Sigmoid colon (tissue), 7 donors: ENCODE measurements around the gene SLC9B2. TPM values are rescaled to one million over a fixed set of nuclear protein-coding genes. Genes with fewer than 3 reads are reported as not detected.

Experiments used
- DNase-seq: peaks from one replicate; pipeline ENCODE4 v3.0.0-alpha.2; 2019
- H3K27ac ChIP-seq, 4 donors: fragments of 200-600 bp; sonication (generic); one replicate each; pipeline ENCODE4 v1.5.1; 2016 to 2019; ENCODE audit warnings: mild to moderate bottlenecking in 1 of 4
- H3K27me3 ChIP-seq, 3 donors: fragments of 200-600 bp; sonication (generic); one replicate each; pipeline ENCODE4 v1.5.1; 2019; ENCODE audit warnings: mild to moderate bottlenecking in 1 of 3
- H3K36me3 ChIP-seq, 4 donors: fragments of 200-600 bp; sonication (generic); one replicate each; pipeline ENCODE4 v1.5.1; 2016 to 2019
- H3K4me1 ChIP-seq, 4 donors: fragments of 200-600 bp; sonication (generic); one replicate each; pipeline ENCODE4 v1.5.1; 2017 to 2019
- H3K4me3 ChIP-seq, 4 donors: fragments of 200-600 bp; sonication (generic); one replicate each; pipeline ENCODE4 v1.5.1; 2017 to 2019; ENCODE audit warnings: mild to moderate bottlenecking in 2 of 4, moderate library complexity in 1 of 4
- H3K9me3 ChIP-seq, 4 donors: fragments of 200-600 bp in 3 of 4; sonication (generic) in 3 of 4; one replicate each; pipeline versions ENCODE4 v1.5.1 to v1.6.1; 2013 to 2019
- EP300 ChIP-seq, 4 donors: sonication (generic); formaldehyde crosslinking; IDR thresholded peaks; one replicate each; pipeline ENCODE4 v1.6.1; 2017; ENCODE audit warnings: antibody characterized with exemption in 4 of 4
- POLR2A ChIP-seq, 2 donors: fragments of 450-650 bp; IDR thresholded peaks; one replicate each; pipeline ENCODE4 v1.6.1; 2016; ENCODE audit warnings: antibody characterized with exemption in 2 of 2, mild to moderate bottlenecking in 2 of 2, moderate library complexity in 2 of 2
- POLR2AphosphoS5 ChIP-seq, 4 donors: sonication (generic); formaldehyde crosslinking; IDR thresholded peaks; one replicate each; pipeline ENCODE4 v1.6.1; 2017; ENCODE audit warnings: antibody characterized with exemption in 4 of 4
- WGBS, 2 donors: extraction: QIAGEN DNeasy Blood & Tissue Kit; methylation state at CpG; one replicate each; pipeline ENCODE4 v1.1.7; 2013; 5-methylcytosine and 5-hydroxymethylcytosine counted together
- intact Hi-C: fragments of 100-400 bp; cut with DNase I; formaldehyde crosslinking; loops from one replicate; pipeline ENCODE4 v1.15.1; 2023
- polyA plus RNA-seq, 3 donors: library from polyadenylated mRNA; stranded (reverse); fragments of 200-250 nt; gene quantifications; one replicate each; pipeline ENCODE4 v1.2.3, GENCODE V29; 2013
- total RNA-seq, 4 donors: library from RNA; depleted of rRNA; stranded (reverse); fragments of >200 nt; gene quantifications; one replicate each; pipeline ENCODE4 v1.1.0, GENCODE V29; 2016
- TF ChIP-seq, protein P1 (sequence below), 4 experiments: fragments of 450-650 bp in 3 of 4; fragments of 200-600 bp in 1 of 4; IDR thresholded peaks; one replicate each; pipeline ENCODE4 v1.5.1; 2016 to 2019; ENCODE audit warnings: antibody characterized with exemption in 4 of 4, mild to moderate bottlenecking in 3 of 4, moderate library complexity in 2 of 4
- donor health status: healthy with polysubstance abuse.
- donor health status: Bipolar disorder and iron deficiency.
- donor health status: healthy.

SLC9B2 gene
- total and polyA plus RNA-seq, 7 donors, result 1.4 to 40.9 (median 10.3) TPM

DNA sequence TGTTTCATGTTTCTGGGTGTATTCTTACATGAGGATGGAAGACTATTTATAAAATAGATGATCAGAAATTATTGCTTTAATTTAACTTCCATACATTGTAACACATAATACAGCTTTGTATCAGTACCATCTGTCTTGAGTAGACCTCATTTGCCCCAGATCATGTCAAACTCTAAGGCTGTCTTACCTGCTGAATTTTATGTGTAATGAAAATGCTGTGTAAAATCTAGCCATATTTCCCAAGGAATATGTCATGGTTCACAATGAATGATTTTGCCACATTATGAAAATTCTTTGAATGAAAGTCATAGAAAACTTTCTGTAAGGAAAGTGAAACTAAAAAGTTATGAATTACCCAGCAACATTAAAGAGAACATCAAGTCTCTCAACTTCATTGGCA lies 15.7 kb upstream of the SLC9B2 start:
- Histone ChIP-seq H3K27me3 (no peaks in the 10 kb centered on the region), H3K36me3 (peaks cover 14 to 55% (median 37%) of the 10 kb centered on the region in 4 donors), H3K4me3 (no peak overlapping the region), H3K9me3 (no peaks in the 10 kb centered on the region), H3K4me1 (peaks cover 0 to 18% (median under 1%) of the 10 kb centered on the region in 4 donors), H3K27ac (no peak overlapping the region)
- DNase-seq, result no peak
- TF ChIP-seq EP300 (IDR thresholded peaks at IDR 0.05), result no peak
- no peak for TF ChIP-seq POLR2A (IDR thresholded peaks at IDR 0.05)
- TF ChIP-seq, protein P1, sequence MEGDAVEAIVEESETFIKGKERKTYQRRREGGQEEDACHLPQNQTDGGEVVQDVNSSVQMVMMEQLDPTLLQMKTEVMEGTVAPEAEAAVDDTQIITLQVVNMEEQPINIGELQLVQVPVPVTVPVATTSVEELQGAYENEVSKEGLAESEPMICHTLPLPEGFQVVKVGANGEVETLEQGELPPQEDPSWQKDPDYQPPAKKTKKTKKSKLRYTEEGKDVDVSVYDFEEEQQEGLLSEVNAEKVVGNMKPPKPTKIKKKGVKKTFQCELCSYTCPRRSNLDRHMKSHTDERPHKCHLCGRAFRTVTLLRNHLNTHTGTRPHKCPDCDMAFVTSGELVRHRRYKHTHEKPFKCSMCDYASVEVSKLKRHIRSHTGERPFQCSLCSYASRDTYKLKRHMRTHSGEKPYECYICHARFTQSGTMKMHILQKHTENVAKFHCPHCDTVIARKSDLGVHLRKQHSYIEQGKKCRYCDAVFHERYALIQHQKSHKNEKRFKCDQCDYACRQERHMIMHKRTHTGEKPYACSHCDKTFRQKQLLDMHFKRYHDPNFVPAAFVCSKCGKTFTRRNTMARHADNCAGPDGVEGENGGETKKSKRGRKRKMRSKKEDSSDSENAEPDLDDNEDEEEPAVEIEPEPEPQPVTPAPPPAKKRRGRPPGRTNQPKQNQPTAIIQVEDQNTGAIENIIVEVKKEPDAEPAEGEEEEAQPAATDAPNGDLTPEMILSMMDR (IDR thresholded peaks at IDR 0.05), result no peak
- TF ChIP-seq POLR2AphosphoS5 (IDR thresholded peaks at IDR 0.05), result no peak
- intact Hi-C loops, result loop anchor here (10.0 kb wide), 1 partner anchor 327 kb away; the partner anchor contains the start of gene MANBA

DNA sequence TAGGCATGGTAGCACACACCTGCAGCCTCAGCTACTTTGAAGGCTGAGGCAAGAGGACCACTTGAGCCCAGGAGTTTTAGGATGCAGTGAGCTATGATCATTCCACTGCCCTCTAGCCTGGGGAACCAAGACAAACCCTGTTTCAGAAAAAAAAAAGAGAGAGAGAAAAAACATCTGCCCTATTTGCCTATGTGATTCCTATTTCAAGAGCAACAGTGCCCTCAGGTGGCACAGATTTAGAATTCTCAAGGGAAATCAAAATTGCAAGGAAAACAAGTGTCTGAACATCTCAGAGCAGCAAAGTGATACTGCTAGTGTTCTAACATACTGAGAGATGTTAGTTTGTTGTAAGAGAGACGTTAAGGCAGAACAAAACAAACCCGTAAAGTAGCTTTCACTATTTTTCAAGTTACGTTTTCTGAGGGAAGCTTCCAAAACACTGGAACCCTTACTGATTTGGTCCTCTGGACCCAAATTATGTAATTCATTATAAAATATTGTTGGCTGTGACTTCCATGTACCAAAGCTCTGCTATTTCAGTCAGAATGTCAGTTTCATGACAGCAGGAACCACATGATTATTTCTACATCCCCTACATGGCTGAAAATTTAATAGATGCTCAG lies 15.2 kb upstream of the SLC9B2 start:
- Histone ChIP-seq H3K4me1 (peaks cover 0 to 13% (median 0%) of the 10 kb centered on the region in 4 donors), H3K27ac (no peak overlapping the region), H3K9me3 (no peaks in the 10 kb centered on the region), H3K36me3 (peaks cover 17 to 60% (median 41%) of the 10 kb centered on the region in 4 donors), H3K27me3 (no peaks in the 10 kb centered on the region), H3K4me3 (no peak overlapping the region)
- intact Hi-C loops, result loop anchor here (10.0 kb wide), 1 partner anchor 327 kb away; the partner anchor contains the start of gene MANBA
- TF ChIP-seq, protein P1 (IDR thresholded peaks at IDR 0.05), result peak in 1 of 4 experiments; percentile 44
- no peak for TF ChIP-seq POLR2A (IDR thresholded peaks at IDR 0.05)
- WGBS, 2 donors, result 53 to 62% methylated on average over 3 of the region's 3 CpGs
- no peak for DNase-seq

DNA sequence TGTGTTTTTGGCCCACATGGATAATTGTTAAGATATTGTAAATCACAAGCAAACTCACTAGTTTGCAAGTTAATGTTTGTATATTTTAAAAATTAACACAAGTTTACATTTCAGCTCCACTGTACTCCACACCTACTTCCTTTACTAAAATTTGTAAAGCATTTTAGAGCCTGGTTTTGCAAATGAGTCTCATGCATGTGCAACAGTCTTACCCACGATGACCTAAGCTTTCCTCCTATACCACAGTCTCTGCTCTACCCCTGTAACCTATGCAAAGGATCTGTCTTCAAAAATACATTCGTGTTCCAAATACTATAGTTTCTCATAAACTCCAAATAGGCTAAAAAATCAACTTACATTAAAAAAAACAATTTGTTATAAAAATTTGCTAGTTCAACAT lies 12.9 kb upstream of the SLC9B2 start:
- TF ChIP-seq, protein P1 (IDR thresholded peaks at IDR 0.05), result no peak
- TF ChIP-seq POLR2A (IDR thresholded peaks at IDR 0.05), result no peak
- TF ChIP-seq EP300 (IDR thresholded peaks at IDR 0.05), result no peak
- TF ChIP-seq POLR2AphosphoS5 (IDR thresholded peaks at IDR 0.05), result no peak
- no peaks in the 10 kb centered on the region for H3K4me1 ChIP-seq
- intact Hi-C loops, result no loop called here
- H3K9me3 ChIP-seq, result no peaks in the 10 kb centered on the region
- H3K27ac ChIP-seq, result no peak overlapping the region
- 80 to 85% methylated on average over 2 of the region's 2 CpGs for WGBS, 2 donors
- no peaks in the 10 kb centered on the region for H3K27me3 ChIP-seq
- H3K36me3 ChIP-seq, result peaks cover 17 to 82% (median 56%) of the 10 kb centered on the region in 4 donors
- H3K4me3 ChIP-seq, result no peak overlapping the region
- DNase-seq, result no peak

DNA sequence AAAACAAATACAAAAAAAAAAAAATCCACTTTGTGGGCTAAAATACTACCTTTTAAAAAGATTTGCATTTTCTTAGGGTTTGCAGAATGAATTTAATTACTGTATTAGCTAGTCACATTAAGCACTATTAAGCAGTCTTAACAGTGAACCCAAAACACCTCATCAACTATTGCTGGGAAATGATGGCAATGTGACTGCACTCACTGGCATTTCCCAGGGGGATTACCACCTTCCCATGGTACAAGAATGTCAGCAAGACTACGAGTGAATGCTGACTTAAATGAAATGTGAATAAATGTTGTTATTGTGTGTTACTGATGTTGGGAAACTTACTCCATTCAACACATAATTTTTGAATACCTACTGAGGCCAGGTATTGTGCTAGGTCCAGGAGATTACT lies 10.0 kb upstream of the SLC9B2 start:
- intact Hi-C loops, result no loop called here
- H3K9me3 ChIP-seq, result no peaks in the 10 kb centered on the region
- no peak overlapping the region for H3K27ac ChIP-seq
- peaks cover 17 to 94% (median 54%) of the 10 kb centered on the region in 4 donors for H3K36me3 ChIP-seq
- 82 to 90% methylated on average over 1 of the region's 1 CpG for WGBS, 2 donors
- DNase-seq, result no peak
- H3K4me3 ChIP-seq, result no peak overlapping the region
- TF ChIP-seq EP300 (IDR thresholded peaks at IDR 0.05) (no peak), POLR2A (IDR thresholded peaks at IDR 0.05) (no peak), POLR2AphosphoS5 (IDR thresholded peaks at IDR 0.05) (no peak)
- TF ChIP-seq, protein P1 (IDR thresholded peaks at IDR 0.05), result no peak
- H3K4me1 ChIP-seq, result no peaks in the 10 kb centered on the region
- H3K27me3 ChIP-seq, result no peaks in the 10 kb centered on the region
